DOHH2 (cell line): ENCODE data around the gene MORC2.

Experiments
- H3F3A ChIP-seq: fragments of 200-600 bp; sonication (generic), shearing (Covaris generic); 2 replicates; pipeline ENCODE4 v1.6.0; 2016; ENCODE audit warnings: antibody characterized with exemption, mild to moderate bottlenecking; ENCODE audit not compliant: control insufficient read depth, insufficient read depth
- H3K27ac ChIP-seq: fragments of 200-600 bp; sonication (generic); 2 replicates; pipeline ENCODE4 v1.5.1; 2014; ENCODE audit warnings: low read depth, mild to moderate bottlenecking, low read length, moderate library complexity
- H3K27me3 ChIP-seq: fragments of 200-600 bp; sonication (generic); 2 replicates; pipeline ENCODE4 v1.6.1; 2014; ENCODE audit warnings: mild to moderate bottlenecking, low read length, mixed read lengths; ENCODE audit not compliant: control insufficient read depth
- H3K36me3 ChIP-seq: fragments of 200-600 bp; sonication (generic); 2 replicates; pipeline ENCODE4 v1.6.1; 2014; ENCODE audit warnings: mild to moderate bottlenecking, low read length, moderate library complexity, mixed read lengths; ENCODE audit not compliant: control insufficient read depth
- H3K4me1 ChIP-seq: fragments of 200-600 bp; sonication (generic); 2 replicates; pipeline ENCODE4 v1.6.1; 2014; ENCODE audit warnings: mild to moderate bottlenecking, low read length, mixed read lengths; ENCODE audit not compliant: control insufficient read depth
- H3K4me2 ChIP-seq: fragments of 200-600 bp; sonication (generic); 2 replicates; pipeline ENCODE4 v1.6.0; 2014; ENCODE audit warnings: mild to moderate bottlenecking, low read length, moderate library complexity
- H3K4me3 ChIP-seq: fragments of 200-600 bp; sonication (generic); 2 replicates; pipeline ENCODE4 v1.5.1; 2014; ENCODE audit warnings: mild to moderate bottlenecking, low read length, mixed read lengths
- H3K79me2 ChIP-seq: fragments of 200-600 bp; sonication (generic); 2 replicates; pipeline ENCODE4 v1.6.1; 2014; ENCODE audit warnings: mild to moderate bottlenecking, low read length, mixed read lengths; ENCODE audit not compliant: control insufficient read depth
- H3K9me2 ChIP-seq: fragments of 200-600 bp; sonication (generic); replicated peaks from 2 replicates; pipeline ENCODE4 v1.6.1; 2014; ENCODE audit warnings: mild to moderate bottlenecking, low read length, mixed read lengths; ENCODE audit not compliant: control insufficient read depth
- H3K9me3 ChIP-seq: fragments of 200-600 bp; sonication (generic); 2 replicates; pipeline ENCODE4 v1.6.1; 2014; ENCODE audit warnings: antibody characterized with exemption, low read length, mixed read lengths; ENCODE audit not compliant: control insufficient read depth, insufficient read depth
- H4K20me1 ChIP-seq: fragments of 200-600 bp; sonication (generic); 2 replicates; pipeline ENCODE4 v1.6.0; 2014; ENCODE audit warnings: low read depth, mild to moderate bottlenecking, antibody characterized with exemption, low read length, moderate library complexity; ENCODE audit not compliant: control insufficient read depth, insufficient read depth
- CTCF ChIP-seq: fragments of 200-600 bp; sonication (generic); IDR thresholded peaks from one replicate; pipeline ENCODE4 v1.5.1; 2014; ENCODE audit warnings: antibody characterized with exemption, mild to moderate bottlenecking, low read depth, low read length; ENCODE audit not compliant: poor library complexity, severe bottlenecking
- EZH2phosphoT487 ChIP-seq: fragments of 200-600 bp; sonication (generic); IDR thresholded peaks from 2 replicates; pipeline ENCODE4 v1.6.1; 2017; ENCODE audit warnings: borderline replicate concordance, mild to moderate bottlenecking, antibody characterized with exemption, low read length, moderate library complexity, mixed read lengths

MORC2 gene

GRCh38 chr22:30968924-30969531 is 454 bp upstream of the MORC2 start, which contains the start of gene TUG1:
Gene TUG1, plus strand, starts transcription at chr22:30969265.
- H3K4me2 ChIP-seq = peak within 1 kb of the TSS; percentile 93
- H3K79me2 ChIP-seq = peaks cover 99% of the 10 kb centered on the region
- no peaks in the 10 kb centered on the region for H3F3A ChIP-seq
- TF ChIP-seq CTCF (no peak), EZH2phosphoT487 (no peak)
- H3K27me3 ChIP-seq = no peaks in the 10 kb centered on the region
- peak within 1 kb of the TSS; percentile 93 for H3K4me3 ChIP-seq
- H3K9me3 ChIP-seq = 0 out of 2 replicates have a peak, but pooled peaks cover 3% of the 10 kb centered on the region
- no peaks in the 10 kb centered on the region for H3K9me2 ChIP-seq
- peak within 1 kb of the TSS; percentile 77 for H3K27ac ChIP-seq
- H3K4me1 ChIP-seq = peaks cover 63% of the 10 kb centered on the region
- H3K36me3 ChIP-seq = peaks cover 88% of the 10 kb centered on the region
- peaks cover 35% of the 10 kb centered on the region; the same call in 1 of the 2 replicates for H4K20me1 ChIP-seq

GRCh38 chr22:30964858-30965257 is 3.7 kb downstream of the MORC2 start:
- Histone ChIP-seq H3K9me3 (0 out of 2 replicates have a peak, but pooled peaks cover 3% of the 10 kb centered on the region), H3K27me3 (no peaks in the 10 kb centered on the region), H3K79me2 (peaks cover 92% of the 10 kb centered on the region)

DNA sequence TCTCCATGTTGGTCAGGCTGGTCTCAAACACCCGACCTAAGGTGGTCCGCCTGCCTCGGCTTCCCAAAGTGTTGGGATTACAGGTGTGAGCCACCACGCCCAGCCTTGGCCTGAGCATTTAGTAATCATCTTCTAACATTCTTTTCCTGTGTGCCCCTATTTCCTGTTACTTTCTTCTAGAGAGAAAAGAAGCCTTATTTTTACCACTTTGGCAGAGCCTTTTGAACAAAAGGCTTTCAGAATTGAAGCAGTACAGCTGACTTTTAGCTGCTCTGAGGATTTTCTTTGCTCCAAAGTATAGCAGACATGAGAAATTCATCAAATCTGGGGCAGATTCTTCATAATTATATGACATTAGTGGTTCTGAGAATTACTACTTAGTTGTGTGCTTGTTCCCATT is 13.4 kb downstream of the MORC2 start:
- Histone ChIP-seq H3K36me3 (peaks cover 82% of the 10 kb centered on the region), H3K4me3 (no peak overlapping the region), H4K20me1 (no peaks in the 10 kb centered on the region), H3K79me2 (peaks cover 12% of the 10 kb centered on the region), H3K9me2 (no peaks in the 10 kb centered on the region), H3K9me3 (no peaks in the 10 kb centered on the region), H3K27me3 (no peaks in the 10 kb centered on the region), H3K4me2 (no peak overlapping the region), H3F3A (peaks cover 4% of the 10 kb centered on the region; the same call in 1 of the 2 replicates), H3K27ac (no peak overlapping the region), H3K4me1 (peaks cover 12% of the 10 kb centered on the region)
- TF ChIP-seq CTCF (no peak), EZH2phosphoT487 (no peak)

More at GRCh38 chr22:30964858-30965257, 3.7 kb downstream of the MORC2 start:
- no peaks in the 10 kb centered on the region for H3F3A ChIP-seq
- H4K20me1 ChIP-seq = peaks cover 17% of the 10 kb centered on the region; the same call in 1 of the 2 replicates
- H3K4me3 ChIP-seq = peak overlapping the region; percentile 24
- no peak overlapping the region for H3K27ac ChIP-seq
- peaks cover 44% of the 10 kb centered on the region for H3K4me1 ChIP-seq
- H3K36me3 ChIP-seq = peaks cover 60% of the 10 kb centered on the region
- peak overlapping the region; percentile 93 for H3K4me2 ChIP-seq
- no peaks in the 10 kb centered on the region for H3K9me2 ChIP-seq
- no peak for TF ChIP-seq EZH2phosphoT487
- TF ChIP-seq CTCF = no peak
